GM12878 (cell line): ENCODE data around the gene HSP90AB1. TPM values are rescaled to one million over a fixed set of nuclear protein-coding genes. Genes with fewer than 3 reads are reported as not detected.
A peak's percentile ranks its signal among the peaks of the same experiment; 100 is the strongest.

Source experiments
- ASH2L ChIP-seq: fragments of 300-600, 200-600 bp; sonication (generic); IDR thresholded peaks from 2 replicates; pipeline ENCODE4 v1.6.1; 2017; ENCODE audit warnings: low read depth, mild to moderate bottlenecking, borderline replicate concordance
- BMI1 ChIP-seq: fragments of 450-650 bp; IDR thresholded peaks from 2 replicates; pipeline ENCODE4 v1.6.1; 2016; ENCODE audit warnings: mild to moderate bottlenecking, moderate library complexity, borderline replicate concordance
- CBX3 ChIP-seq: fragments of 200-600 bp; sonication (generic); IDR thresholded peaks from 2 replicates; pipeline ENCODE4 v1.6.1; 2016; ENCODE audit warnings: low read depth, borderline replicate concordance
- CEBPB ChIP-seq, 2 experiments: fragments of 150-350 bp in 1 of 2; IDR thresholded peaks; 2 replicates each; pipeline ENCODE4 v1.6.1; 2012 to 2014; ENCODE audit warnings: low read depth in 2 of 2, low read length in 2 of 2, borderline replicate concordance in 1 of 2, inconsistent platforms in 1 of 2
- CHD1 ChIP-seq: IDR thresholded peaks from 2 replicates; pipeline ENCODE4 v1.6.1; 2012; ENCODE audit warnings: low read depth, low read length, improper control_type of control experiment
- GABPA ChIP-seq: IDR thresholded peaks from 2 replicates; pipeline ENCODE4 v1.6.1; 2014; ENCODE audit warnings: antibody characterized with exemption, low read depth, mild to moderate bottlenecking, inconsistent platforms
- HDAC2 ChIP-seq: fragments of 200-600 bp; sonication (generic); IDR thresholded peaks from 2 replicates; pipeline ENCODE4 v1.6.1; 2017
- HDGF ChIP-seq: fragments of 450-650 bp; IDR thresholded peaks from 2 replicates; pipeline ENCODE4 v1.6.1; 2016; ENCODE audit warnings: antibody characterized with exemption
- IKZF1 ChIP-seq: fragments of 450-650 bp; conservative IDR thresholded peaks from 2 replicates; pipeline ENCODE4 v1.6.1; 2017; ENCODE audit warnings: antibody characterized with exemption, mild to moderate bottlenecking
- IRF5 ChIP-seq: fragments of 450-650 bp; IDR thresholded peaks from 2 replicates; pipeline ENCODE4 v1.6.1; 2017; ENCODE audit warnings: borderline replicate concordance
- NBN ChIP-seq: fragments of 450-650 bp; IDR thresholded peaks from 2 replicates; pipeline ENCODE4 v1.6.1; 2016
- POLR2AphosphoS5 ChIP-seq: IDR thresholded peaks from 2 replicates; pipeline ENCODE4 v1.6.1; 2011; ENCODE audit warnings: mild to moderate bottlenecking, low read length, inconsistent platforms
- RAD21 ChIP-seq: IDR thresholded peaks from 2 replicates; pipeline ENCODE4 v1.6.1; 2011; ENCODE audit warnings: mild to moderate bottlenecking, low read depth, low read length, moderate library complexity; ENCODE audit not compliant: insufficient read depth
- RCOR1 ChIP-seq: conservative IDR thresholded peaks from 2 replicates; pipeline ENCODE4 v1.6.1; 2012; ENCODE audit warnings: low read depth, low read length, improper control_type of control experiment
- TCF7 ChIP-seq: IDR thresholded peaks from 2 replicates; pipeline ENCODE4 v1.6.1; 2014; ENCODE audit warnings: antibody characterized with exemption, borderline replicate concordance
- YY1 ChIP-seq: IDR thresholded peaks from 2 replicates; pipeline ENCODE4 v1.6.1; 2011; ENCODE audit warnings: low read depth, mild to moderate bottlenecking, low read length
- ZBED1 ChIP-seq: IDR thresholded peaks from 2 replicates; pipeline ENCODE4 v1.6.1; 2016; ENCODE audit warnings: borderline replicate concordance
- polyA plus RNA-seq, 11 experiments: library from polyadenylated mRNA; depleted of rRNA in 4 of 11; unstranded in 6 of 11; stranded (reverse) in 5 of 11; fragments of >200 nt; fragmentation: Nextera tagmentation in 4 of 11; fragmentation: Illumina TruSeq in 1 of 11; extraction: Ambion mirVana in 4 of 11; extraction: Trizol in 1 of 11; gene quantifications; 1 replicate in 1 of 11; 2 replicates in 10 of 11; pipeline versions ENCODE4 v1.2.1 to v1.2.3, GENCODE V29; 2011 to 2016; ENCODE audit warnings: inconsistent platforms in 2 of 11, missing spikeins in 2 of 11, low read depth in 1 of 11
- total RNA-seq, 4 experiments: library from RNA; depleted of rRNA in 3 of 4; stranded (reverse); fragments of >200 nt in 3 of 4; fragmentation: Illumina TruSeq in 1 of 4; extraction: Trizol in 1 of 4; gene quantifications; 2 replicates each; pipeline versions ENCODE4 v1.2.1 to v1.2.3, GENCODE V29; 2013 to 2021
- TF ChIP-seq, protein P1 (sequence below): IDR thresholded peaks from 2 replicates; pipeline ENCODE4 v1.6.1; 2012; ENCODE audit warnings: improper control_type of control experiment, low read depth, low read length; ENCODE audit not compliant: insufficient replicate concordance
- TF ChIP-seq, protein P2 (sequence below): fragments of 450-650 bp; IDR thresholded peaks from 2 replicates; pipeline ENCODE4 v1.6.1; 2018; ENCODE audit warnings: borderline replicate concordance, mild to moderate bottlenecking; ENCODE audit not compliant: partially characterized antibody
- TF ChIP-seq, protein P3 (sequence below): fragments of 450-650 bp; conservative IDR thresholded peaks from 2 replicates; pipeline ENCODE4 v1.6.1; 2017; ENCODE audit warnings: mild to moderate bottlenecking, moderate library complexity

Gene HSP90AB1
- total and polyA plus RNA-seq, 10 of the 15 experiments (the other 5 are each of a cell fraction or from before 2014, with no cell fraction given): 988 to 1,682 (median 1,146) TPM

DNA sequence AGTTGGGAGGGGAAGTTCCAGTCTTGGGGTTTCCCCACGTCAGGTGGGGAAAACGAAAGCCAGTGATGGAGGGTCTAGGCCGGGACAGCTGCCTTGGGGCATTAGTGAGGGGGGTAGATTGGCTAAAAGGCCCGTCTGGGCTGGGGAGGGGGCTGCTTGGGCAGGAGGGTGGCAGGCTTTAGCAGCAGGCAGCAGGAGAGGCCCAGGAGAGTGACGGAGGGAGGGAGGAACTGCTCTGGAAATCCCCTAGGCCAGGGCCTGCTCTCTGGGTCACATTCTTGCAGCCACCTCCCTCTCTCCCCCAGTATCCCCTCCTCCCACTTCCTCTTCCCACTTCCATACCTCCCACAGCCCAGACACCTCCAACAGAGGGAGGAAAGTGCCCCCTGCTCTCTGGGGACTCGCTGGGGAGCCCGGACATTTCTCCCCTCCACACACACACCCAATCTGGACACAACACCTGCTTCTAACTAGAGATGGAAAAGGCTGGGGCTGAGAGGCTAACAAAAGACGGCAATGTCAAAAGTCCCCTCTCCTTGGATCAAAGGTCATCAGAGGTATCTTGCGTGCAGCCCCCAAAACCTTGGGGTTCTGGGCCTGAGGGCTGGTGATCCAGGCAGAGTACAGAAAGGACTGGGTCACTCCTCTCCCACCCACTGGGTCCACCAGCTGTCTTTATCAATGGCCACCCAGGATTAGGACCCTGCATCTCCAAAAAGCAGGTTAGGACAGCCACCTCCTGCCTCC is 16.6 kb downstream of the HSP90AB1 start (continued):
- TF ChIP-seq, protein P1, sequence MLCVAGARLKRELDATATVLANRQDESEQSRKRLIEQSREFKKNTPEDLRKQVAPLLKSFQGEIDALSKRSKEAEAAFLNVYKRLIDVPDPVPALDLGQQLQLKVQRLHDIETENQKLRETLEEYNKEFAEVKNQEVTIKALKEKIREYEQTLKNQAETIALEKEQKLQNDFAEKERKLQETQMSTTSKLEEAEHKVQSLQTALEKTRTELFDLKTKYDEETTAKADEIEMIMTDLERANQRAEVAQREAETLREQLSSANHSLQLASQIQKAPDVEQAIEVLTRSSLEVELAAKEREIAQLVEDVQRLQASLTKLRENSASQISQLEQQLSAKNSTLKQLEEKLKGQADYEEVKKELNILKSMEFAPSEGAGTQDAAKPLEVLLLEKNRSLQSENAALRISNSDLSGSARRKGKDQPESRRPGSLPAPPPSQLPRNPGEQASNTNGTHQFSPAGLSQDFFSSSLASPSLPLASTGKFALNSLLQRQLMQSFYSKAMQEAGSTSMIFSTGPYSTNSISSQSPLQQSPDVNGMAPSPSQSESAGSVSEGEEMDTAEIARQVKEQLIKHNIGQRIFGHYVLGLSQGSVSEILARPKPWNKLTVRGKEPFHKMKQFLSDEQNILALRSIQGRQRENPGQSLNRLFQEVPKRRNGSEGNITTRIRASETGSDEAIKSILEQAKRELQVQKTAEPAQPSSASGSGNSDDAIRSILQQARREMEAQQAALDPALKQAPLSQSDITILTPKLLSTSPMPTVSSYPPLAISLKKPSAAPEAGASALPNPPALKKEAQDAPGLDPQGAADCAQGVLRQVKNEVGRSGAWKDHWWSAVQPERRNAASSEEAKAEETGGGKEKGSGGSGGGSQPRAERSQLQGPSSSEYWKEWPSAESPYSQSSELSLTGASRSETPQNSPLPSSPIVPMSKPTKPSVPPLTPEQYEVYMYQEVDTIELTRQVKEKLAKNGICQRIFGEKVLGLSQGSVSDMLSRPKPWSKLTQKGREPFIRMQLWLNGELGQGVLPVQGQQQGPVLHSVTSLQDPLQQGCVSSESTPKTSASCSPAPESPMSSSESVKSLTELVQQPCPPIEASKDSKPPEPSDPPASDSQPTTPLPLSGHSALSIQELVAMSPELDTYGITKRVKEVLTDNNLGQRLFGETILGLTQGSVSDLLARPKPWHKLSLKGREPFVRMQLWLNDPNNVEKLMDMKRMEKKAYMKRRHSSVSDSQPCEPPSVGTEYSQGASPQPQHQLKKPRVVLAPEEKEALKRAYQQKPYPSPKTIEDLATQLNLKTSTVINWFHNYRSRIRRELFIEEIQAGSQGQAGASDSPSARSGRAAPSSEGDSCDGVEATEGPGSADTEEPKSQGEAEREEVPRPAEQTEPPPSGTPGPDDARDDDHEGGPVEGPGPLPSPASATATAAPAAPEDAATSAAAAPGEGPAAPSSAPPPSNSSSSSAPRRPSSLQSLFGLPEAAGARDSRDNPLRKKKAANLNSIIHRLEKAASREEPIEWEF: no peak
- TF ChIP-seq HDAC2: no peak
- TF ChIP-seq NBN: peak; percentile 81; the same call in 1 of the 2 replicates
- TF ChIP-seq, protein P2, sequence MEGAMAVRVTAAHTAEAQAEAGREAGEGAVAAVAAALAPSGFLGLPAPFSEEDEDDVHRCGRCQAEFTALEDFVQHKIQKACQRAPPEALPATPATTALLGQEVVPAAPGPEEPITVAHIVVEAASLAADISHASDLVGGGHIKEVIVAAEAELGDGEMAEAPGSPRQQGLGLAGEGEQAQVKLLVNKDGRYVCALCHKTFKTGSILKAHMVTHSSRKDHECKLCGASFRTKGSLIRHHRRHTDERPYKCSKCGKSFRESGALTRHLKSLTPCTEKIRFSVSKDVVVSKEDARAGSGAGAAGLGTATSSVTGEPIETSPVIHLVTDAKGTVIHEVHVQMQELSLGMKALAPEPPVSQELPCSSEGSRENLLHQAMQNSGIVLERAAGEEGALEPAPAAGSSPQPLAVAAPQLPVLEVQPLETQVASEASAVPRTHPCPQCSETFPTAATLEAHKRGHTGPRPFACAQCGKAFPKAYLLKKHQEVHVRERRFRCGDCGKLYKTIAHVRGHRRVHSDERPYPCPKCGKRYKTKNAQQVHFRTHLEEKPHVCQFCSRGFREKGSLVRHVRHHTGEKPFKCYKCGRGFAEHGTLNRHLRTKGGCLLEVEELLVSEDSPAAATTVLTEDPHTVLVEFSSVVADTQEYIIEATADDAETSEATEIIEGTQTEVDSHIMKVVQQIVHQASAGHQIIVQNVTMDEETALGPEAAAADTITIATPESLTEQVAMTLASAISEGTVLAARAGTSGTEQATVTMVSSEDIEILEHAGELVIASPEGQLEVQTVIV: no peak
- TF ChIP-seq IRF5: no peak
- 0 out of 2 replicates have a peak, but pooled peaks have one; percentile 40 for TF ChIP-seq RCOR1
- no peak for TF ChIP-seq CEBPB (IDR thresholded peaks at IDR 0.05; ENCODE audit: borderline replicate concordance in 1 of 2, low read depth in 2 of 2, low read length in 2 of 2)
- peak; percentile 75 for TF ChIP-seq POLR2AphosphoS5
- no peak for TF ChIP-seq TCF7
- TF ChIP-seq HDGF: peak; percentile 12
- TF ChIP-seq CHD1: no peak
- TF ChIP-seq BMI1: peak; percentile 20; the same call in 1 of the 2 replicates
- no peak for TF ChIP-seq CBX3
- TF ChIP-seq GABPA: no peak
- peak; percentile 99 for TF ChIP-seq IKZF1
- no peak for TF ChIP-seq ASH2L
- no peak for TF ChIP-seq YY1
- TF ChIP-seq RAD21: no peak
- TF ChIP-seq ZBED1: peak; percentile 61; the same call in 1 of the 2 replicates
- TF ChIP-seq, protein P3, sequence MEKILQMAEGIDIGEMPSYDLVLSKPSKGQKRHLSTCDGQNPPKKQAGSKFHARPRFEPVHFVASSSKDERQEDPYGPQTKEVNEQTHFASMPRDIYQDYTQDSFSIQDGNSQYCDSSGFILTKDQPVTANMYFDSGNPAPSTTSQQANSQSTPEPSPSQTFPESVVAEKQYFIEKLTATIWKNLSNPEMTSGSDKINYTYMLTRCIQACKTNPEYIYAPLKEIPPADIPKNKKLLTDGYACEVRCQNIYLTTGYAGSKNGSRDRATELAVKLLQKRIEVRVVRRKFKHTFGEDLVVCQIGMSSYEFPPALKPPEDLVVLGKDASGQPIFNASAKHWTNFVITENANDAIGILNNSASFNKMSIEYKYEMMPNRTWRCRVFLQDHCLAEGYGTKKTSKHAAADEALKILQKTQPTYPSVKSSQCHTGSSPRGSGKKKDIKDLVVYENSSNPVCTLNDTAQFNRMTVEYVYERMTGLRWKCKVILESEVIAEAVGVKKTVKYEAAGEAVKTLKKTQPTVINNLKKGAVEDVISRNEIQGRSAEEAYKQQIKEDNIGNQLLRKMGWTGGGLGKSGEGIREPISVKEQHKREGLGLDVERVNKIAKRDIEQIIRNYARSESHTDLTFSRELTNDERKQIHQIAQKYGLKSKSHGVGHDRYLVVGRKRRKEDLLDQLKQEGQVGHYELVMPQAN: no peak; the same call in 1 of the 2 replicates
